ENCODE data around the gene COLEC11.

- TF ChIP-seq CTCF (IDR thresholded peaks at IDR 0.05) (no peak), POLR2A (IDR thresholded peaks at IDR 0.05) (no peak)
These were observed 72.3 kb downstream of the COLEC11 start for GRCh38 chr2:3667151-3667631.
